HG03045 (cell line): ENCODE data around the gene MSI2.
"Not testable (repeated sequence)": the region's sequence is repeated elsewhere in the genome, so short reads cannot be mapped to it uniquely, and the experiment has no call there.

ENCODE experiments used
- ATAC-seq: cut with Tn5 transposase; IDR thresholded peaks from one replicate; pipeline ENCODE4 v1.9.1; 2021; ENCODE audit warnings: mild to moderate bottlenecking, moderate library complexity; ENCODE audit not compliant: unreplicated experiment

The MSI2 gene

GRCh38 chr17:57621791-57622190 lies 365.5 kb downstream of the MSI2 start:
- ATAC-seq = not testable (repeated sequence)

- no peak for ATAC-seq
Measured at GRCh38 chr17:57622306-57622682, 366.0 kb downstream of the MSI2 start.

GRCh38 chr17:57622683-57623433 lies 366.5 kb downstream of the MSI2 start:
- peak; percentile 56 for ATAC-seq

GRCh38 chr17:57623620-57624019 lies 367.3 kb downstream of the MSI2 start:
- no peak for ATAC-seq

- no peak for ATAC-seq
Measured at GRCh38 chr17:57624386-57624785, 368.1 kb downstream of the MSI2 start.

- ATAC-seq = no peak
Measured at GRCh38 chr17:57625511-57625910, 369.2 kb downstream of the MSI2 start.

GRCh38 chr17:57625957-57626356 lies 369.6 kb downstream of the MSI2 start:
- no peak for ATAC-seq

- ATAC-seq = no peak
Measured at GRCh38 chr17:57626520-57627210, 370.3 kb downstream of the MSI2 start.

GRCh38 chr17:57627591-57627990 lies 371.3 kb downstream of the MSI2 start:
- ATAC-seq = no peak

- ATAC-seq = no peak
Measured at GRCh38 chr17:57628421-57628820, 372.1 kb downstream of the MSI2 start.

GRCh38 chr17:57629470-57629869 lies 373.1 kb downstream of the MSI2 start:
- ATAC-seq = peak; percentile 58

GRCh38 chr17:57629886-57630285 lies 373.6 kb downstream of the MSI2 start:
- no peak for ATAC-seq

GRCh38 chr17:57630736-57631135 lies 374.4 kb downstream of the MSI2 start:
- no peak for ATAC-seq

- ATAC-seq = no peak
Measured at GRCh38 chr17:57631871-57632270, 375.5 kb downstream of the MSI2 start.

GRCh38 chr17:57632294-57632693 lies 376.0 kb downstream of the MSI2 start:
- ATAC-seq = no peak

GRCh38 chr17:57633236-57633635 lies 376.9 kb downstream of the MSI2 start:
- no peak for ATAC-seq

- no peak for ATAC-seq
Measured at GRCh38 chr17:57634713-57635465, 378.6 kb downstream of the MSI2 start.

- no peak for ATAC-seq
Measured at GRCh38 chr17:57636274-57636673, 380.0 kb downstream of the MSI2 start.

GRCh38 chr17:57636985-57637665 lies 380.8 kb downstream of the MSI2 start:
- ATAC-seq = no peak

- no peak for ATAC-seq
Measured at GRCh38 chr17:57637666-57638010, 381.3 kb downstream of the MSI2 start.

- no peak for ATAC-seq
Measured at GRCh38 chr17:57638284-57638683, 382.0 kb downstream of the MSI2 start.
